Measurements from ENCODE around the gene SGCE.

DNA sequence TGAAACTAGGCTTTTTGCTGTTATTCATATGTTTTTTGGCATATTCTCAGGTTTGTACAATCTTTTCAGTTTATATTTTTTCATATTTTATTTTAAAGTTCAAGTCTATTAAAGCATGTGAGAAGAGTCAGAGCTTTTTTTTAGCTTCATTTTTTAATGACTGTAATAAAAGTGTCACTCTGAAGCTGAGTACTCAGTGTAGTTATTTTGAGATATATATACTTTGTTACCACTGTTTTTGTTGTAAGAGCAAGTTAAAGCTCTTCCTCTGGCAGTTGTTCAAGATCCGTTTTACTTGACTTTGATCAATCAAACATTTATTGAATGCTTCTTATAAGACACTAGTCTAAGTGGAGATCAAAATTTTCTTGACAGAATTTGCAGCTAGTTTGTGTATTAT lies 108.8 kb downstream of the SGCE start:
- TF ChIP-seq, protein P1, sequence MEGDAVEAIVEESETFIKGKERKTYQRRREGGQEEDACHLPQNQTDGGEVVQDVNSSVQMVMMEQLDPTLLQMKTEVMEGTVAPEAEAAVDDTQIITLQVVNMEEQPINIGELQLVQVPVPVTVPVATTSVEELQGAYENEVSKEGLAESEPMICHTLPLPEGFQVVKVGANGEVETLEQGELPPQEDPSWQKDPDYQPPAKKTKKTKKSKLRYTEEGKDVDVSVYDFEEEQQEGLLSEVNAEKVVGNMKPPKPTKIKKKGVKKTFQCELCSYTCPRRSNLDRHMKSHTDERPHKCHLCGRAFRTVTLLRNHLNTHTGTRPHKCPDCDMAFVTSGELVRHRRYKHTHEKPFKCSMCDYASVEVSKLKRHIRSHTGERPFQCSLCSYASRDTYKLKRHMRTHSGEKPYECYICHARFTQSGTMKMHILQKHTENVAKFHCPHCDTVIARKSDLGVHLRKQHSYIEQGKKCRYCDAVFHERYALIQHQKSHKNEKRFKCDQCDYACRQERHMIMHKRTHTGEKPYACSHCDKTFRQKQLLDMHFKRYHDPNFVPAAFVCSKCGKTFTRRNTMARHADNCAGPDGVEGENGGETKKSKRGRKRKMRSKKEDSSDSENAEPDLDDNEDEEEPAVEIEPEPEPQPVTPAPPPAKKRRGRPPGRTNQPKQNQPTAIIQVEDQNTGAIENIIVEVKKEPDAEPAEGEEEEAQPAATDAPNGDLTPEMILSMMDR (conservative IDR thresholded peaks at IDR 0.05; ENCODE audit: low read depth, low read length): no peak
- no peak for TF ChIP-seq EZH2 (IDR thresholded peaks at IDR 0.05; ENCODE audit: low read length, unreplicated experiment)
- TF ChIP-seq EZH2phosphoT487 (IDR thresholded peaks at IDR 0.05; ENCODE audit: borderline replicate concordance, low read length): no peak
